GM21423 (cell line): Measurements from ENCODE around the gene DNAH3.
"Not testable (repeated sequence)": the region's sequence is repeated elsewhere in the genome, so short reads cannot be mapped to it uniquely, and the experiment has no call there.

ENCODE experiments used
- ATAC-seq: cut with Tn5 transposase; IDR thresholded peaks from one replicate; pipeline ENCODE4 v1.9.1; 2021; ENCODE audit warnings: mild to moderate bottlenecking, moderate library complexity; ENCODE audit not compliant: unreplicated experiment

The DNAH3 gene

GRCh38 chr16:21075252-21075651 lies 75.4 kb downstream of the DNAH3 start:
- no peak for ATAC-seq

GRCh38 chr16:21072976-21073375 lies 77.7 kb downstream of the DNAH3 start:
- no peak for ATAC-seq

GRCh38 chr16:21071741-21072140 lies 78.9 kb downstream of the DNAH3 start:
- no peak for ATAC-seq

DNA sequence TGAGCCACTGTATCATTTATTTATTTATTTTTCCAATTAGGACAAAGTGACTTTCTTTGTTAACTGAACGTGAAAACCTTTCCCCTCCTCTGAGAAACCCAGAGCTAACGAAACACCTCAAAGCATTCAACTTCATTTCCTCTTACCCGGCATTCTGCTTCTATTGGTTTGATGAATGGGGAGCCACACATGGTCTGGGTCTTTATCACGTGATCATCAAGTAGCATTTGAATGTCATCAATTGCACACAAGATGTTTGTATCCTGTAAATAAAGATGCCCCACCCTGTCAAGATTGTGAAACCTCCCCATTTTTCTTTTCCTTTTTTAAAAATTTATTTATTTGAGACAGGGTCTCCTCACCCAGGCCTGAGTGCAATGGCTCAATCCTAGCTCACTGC lies 80.1 kb downstream of the DNAH3 start:
- no peak for ATAC-seq

GRCh38 chr16:21069986-21070385 lies 80.7 kb downstream of the DNAH3 start:
- ATAC-seq, result no peak

GRCh38 chr16:21064203-21064602 lies 86.4 kb downstream of the DNAH3 start:
- ATAC-seq, result no peak

GRCh38 chr16:21063314-21063713 lies 87.3 kb downstream of the DNAH3 start:
- not testable (repeated sequence) for ATAC-seq

DNA sequence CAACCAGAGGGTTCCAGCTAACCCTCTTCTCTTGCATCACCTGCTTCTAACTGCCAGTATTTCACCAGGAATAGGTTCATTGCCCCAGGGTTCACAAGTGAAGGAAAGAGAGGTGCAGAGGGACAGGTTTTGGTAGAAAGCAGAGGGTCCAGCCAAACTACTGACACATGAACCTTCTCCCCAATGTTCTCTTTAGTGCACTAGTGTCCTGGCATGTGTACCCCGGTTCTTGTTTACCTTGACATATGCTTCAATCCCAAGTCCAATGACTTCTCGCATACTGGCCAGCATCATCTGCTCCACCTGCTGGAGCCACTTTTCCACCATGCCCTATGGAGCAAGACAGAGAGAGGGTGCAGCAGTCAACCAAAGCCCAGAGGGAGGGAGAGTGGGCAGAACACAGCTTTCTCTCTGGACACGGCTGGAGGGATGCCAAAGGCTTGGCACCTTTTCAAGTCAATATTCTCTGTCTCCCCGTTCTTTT lies 90.6 kb downstream of the DNAH3 start:
- no peak for ATAC-seq

DNA sequence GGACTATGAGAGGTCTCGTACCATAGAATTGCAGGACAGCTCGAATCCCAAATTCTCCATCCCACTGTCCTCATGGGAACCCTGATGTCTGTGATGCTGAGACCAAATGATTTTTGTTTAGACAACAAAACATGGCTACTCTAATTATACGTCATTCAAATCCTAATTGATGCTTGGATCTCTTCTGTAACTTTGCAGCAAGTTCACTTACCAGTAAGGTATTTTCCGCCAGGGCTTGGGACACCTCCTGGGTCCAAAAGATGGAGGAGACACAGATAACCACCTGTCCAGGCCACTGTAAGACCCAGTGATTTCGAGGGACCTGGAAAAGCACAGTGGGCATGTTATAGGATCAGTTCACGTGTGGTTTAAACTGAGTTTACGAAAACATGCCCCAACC lies 92.8 kb downstream of the DNAH3 start:
- ATAC-seq, result no peak

GRCh38 chr16:21056396-21056795 lies 94.2 kb downstream of the DNAH3 start:
- no peak for ATAC-seq

GRCh38 chr16:21055738-21056137 lies 94.9 kb downstream of the DNAH3 start:
- not testable (repeated sequence) for ATAC-seq

DNA sequence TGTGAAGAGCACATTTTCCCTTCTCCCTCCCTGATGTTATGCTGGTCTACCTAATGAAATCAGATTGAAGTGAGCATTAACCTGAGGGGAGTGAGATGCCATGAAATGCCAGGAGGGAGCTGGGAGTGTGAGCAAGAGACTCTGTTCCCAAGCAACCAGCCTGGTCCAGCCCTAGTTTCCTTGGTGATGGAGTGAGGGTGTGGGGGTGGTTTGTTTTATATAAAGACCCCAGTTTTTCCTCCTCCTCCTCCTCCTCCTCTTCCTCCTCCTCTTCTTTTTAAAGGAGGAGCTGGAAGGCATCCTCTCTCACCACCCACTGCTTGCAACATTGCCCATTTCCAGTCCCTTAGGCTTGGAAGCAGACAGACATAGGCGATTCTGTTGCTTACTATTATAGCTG lies 97.1 kb downstream of the DNAH3 start:
- no peak for ATAC-seq

DNA sequence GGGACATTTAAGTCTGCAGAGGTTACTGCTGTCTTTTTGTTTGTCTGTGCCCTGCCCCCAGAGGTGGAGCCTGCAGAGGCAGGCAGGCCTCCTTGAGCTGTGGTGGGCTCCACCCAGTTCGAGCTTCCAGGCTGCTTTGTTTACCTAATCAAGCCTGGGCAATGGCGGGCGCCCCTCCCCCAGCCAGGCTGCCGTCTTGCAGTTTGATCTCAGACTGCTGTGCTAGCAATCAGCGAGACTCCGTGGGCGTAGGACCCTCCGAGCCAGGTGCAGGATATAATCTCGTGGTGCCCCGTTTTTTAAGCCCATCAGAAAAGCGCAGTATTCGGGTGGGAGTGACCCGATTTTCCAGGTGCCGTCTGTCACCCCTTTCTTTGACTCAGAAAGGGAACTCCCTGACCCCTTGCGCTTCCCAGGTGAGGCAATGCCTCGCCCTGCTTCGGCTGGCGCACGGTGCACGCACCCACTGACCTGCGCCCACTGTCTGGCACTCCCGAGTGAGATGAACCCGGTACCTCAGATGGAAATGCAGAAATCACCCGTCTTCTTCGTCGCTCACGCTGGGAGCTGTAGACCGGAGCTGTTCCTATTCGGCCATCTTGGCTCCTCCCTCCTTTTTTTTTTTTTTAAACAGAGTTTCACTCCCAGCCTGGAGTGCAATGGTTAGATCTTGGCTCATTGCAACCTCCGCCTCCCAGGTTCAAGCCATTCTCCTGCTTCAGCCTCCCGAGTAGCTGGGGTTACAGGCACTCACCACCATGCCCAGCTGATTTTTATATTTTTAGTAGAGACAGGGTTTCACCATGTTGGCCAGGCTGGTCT lies 102.3 kb downstream of the DNAH3 start:
- ATAC-seq, result not testable (repeated sequence)

DNA sequence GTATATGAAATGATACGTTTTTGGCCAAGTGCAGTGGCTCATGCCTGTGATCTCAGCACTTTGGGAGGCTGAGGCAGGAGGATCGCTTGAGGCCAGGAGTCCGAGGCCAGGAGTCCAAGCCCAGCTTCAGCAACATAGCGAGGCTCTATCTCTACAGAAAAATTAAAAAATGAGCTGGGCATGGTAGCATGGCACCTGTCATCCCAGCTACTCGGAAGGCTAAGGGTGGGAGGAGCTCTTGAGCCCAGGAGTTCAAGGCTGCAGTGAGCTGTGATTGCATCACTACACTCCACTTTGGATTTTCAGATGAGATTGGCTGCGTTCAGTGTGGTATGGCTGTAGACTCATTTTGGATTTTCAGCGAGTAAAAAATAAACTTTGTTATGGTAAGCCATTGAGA lies 112.4 kb downstream of the DNAH3 start:
- ATAC-seq, result no peak

DNA sequence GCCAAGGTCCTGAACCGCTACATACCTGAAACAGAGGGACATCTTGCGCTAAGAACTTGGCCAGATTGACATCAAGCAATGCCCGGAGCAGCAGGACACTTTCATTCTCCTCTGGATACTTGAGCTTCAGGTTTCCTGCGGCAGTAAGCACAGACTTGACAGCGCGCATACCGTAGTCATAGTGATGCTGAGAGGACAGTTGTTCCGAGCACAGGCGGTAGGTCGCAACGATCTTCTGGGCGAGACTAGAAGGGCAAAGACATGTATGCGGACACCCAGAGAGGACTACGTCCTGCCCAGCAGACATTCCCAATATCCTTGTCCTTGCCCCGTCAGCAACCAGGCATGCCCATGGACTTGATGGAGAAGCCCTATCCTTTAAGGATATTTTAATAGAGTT lies 112.9 kb downstream of the DNAH3 start:
- ATAC-seq, result no peak

DNA sequence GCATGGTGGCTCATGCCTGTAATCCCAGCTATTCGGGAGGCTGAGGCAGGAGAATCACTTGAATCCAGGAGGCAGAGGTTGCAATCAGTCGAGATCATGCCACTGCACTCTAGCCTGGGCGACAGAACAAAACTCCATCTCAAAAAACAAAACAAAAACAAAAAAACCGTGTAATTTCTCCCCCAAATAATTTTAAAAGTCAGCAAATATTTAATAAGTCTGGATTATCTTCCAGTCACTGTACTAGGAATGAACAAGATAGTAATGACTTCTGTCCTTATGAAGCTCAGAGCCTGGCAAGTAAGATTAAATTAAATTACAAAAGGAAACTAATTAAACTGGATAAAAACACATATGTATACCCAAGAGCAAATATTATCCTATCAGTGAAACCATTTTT lies 113.5 kb downstream of the DNAH3 start:
- ATAC-seq, result no peak

GRCh38 chr16:21036471-21036870 lies 114.2 kb downstream of the DNAH3 start:
- no peak for ATAC-seq

GRCh38 chr16:21033704-21034103 lies 116.9 kb downstream of the DNAH3 start:
- no peak for ATAC-seq

DNA sequence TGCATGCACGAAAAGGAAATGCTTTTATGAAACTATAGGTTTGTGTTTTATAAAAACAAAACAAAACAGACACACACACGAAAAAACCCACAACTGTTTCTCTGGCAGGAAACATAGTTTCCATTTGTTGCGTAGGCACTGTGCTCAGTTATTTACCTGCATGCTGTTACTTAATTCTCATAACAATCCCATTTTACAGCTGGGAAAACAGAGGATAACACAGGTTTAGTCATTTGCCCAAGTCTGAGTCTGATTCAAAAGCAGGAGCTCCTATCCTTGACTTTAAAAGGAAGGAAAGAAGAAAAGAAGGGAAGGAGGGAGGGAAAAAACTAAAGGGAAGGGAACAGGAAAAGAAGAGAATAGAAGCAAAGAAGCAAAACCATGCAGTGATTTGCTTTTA lies 117.4 kb downstream of the DNAH3 start:
- no peak for ATAC-seq

- no peak for ATAC-seq
Measured at GRCh38 chr16:21028728-21029127, 121.9 kb downstream of the DNAH3 start.

- ATAC-seq, result no peak
Measured at GRCh38 chr16:21026846-21027245, 123.8 kb downstream of the DNAH3 start.

- no peak for ATAC-seq
Measured at GRCh38 chr16:21023509-21024202, 127.0 kb downstream of the DNAH3 start.
